ENCODE measurements around the gene RNF151. TPM values are rescaled to one million over a fixed set of nuclear protein-coding genes. Genes with fewer than 3 reads are reported as not detected.

Gene RNF151
- total and polyA plus RNA-seq, 10 of the 15 experiments (the other 5 are each of a cell fraction or from before 2014, with no cell fraction given): 0.17 to 0.56 TPM; not detected in 8

DNA sequence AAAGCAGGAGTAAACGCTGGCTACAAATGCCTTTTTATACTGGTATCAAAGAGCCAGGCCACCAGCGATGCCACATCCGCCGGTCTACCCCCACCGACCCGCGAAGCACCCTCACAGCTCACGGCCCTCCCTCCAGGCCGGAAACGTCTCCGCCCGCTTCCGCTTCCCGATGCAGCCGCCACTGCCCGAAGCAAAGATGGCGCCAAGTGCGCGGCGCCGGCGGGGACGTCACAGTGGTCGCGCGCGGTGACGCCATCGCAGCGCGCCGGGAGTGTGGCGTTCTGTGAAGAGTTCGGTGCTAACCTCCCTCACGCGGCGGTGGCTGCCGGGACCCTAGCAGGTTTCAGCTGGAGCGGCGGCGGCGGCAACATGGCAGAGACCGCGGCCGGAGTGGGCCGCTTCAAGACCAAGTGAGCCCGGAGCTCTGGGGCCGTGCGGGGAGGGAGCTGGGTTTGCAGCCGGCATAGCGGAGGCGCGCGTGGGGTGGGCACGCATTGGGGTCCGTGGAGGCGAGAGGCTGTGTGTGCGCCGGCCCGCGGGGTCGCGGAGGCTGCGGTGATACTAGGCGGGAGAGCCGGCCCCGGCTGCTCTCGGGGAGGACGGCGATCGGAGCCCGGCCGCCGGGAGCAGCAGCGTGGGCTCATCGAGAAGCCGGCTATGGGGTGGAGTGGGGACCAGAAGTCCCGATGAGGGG is 5.3 kb downstream of the RNF151 start, which contains the start of gene TBL3 (continued):
- TF ChIP-seq ZZZ3 (IDR thresholded peaks at IDR 0.05; ENCODE audit: control insufficient read depth, insufficient read length, low read depth) (no peak), EGR1 (IDR thresholded peaks at IDR 0.05; ENCODE audit: borderline replicate concordance in 1 of 2, low read depth in 2 of 2, low read length in 2 of 2) (peak; percentile 62 to 85), ATF2 (IDR thresholded peaks at IDR 0.05; ENCODE audit: low read length) (no peak), ZNF274 (IDR thresholded peaks at IDR 0.05; ENCODE audit: insufficient read depth, insufficient read length) (no peak), STAT1 (conservative IDR thresholded peaks at IDR 0.05) (peak; percentile 98), NFYB (IDR thresholded peaks at IDR 0.05; ENCODE audit: insufficient read depth, low read depth, low read length) (no peak), ZBTB33 (IDR thresholded peaks at IDR 0.05) (no peak), NR2C1 (IDR thresholded peaks at IDR 0.05) (peak; percentile 87), SREBF1 (IDR thresholded peaks at IDR 0.05; ENCODE audit: low read length) (peak; percentile 51; the same call in 1 of the 2 replicates), HDAC6 (IDR thresholded peaks at IDR 0.05; ENCODE audit: unreplicated experiment) (no peak), BRCA1 (IDR thresholded peaks at IDR 0.05; ENCODE audit: low read depth, low read length) (peak; percentile 41; the same call in 1 of the 2 replicates), POLR2AphosphoS2 (IDR thresholded peaks at IDR 0.05; ENCODE audit: low read depth, low read length) (peak; percentile 93; the same call in 1 of the 2 replicates), POLR2AphosphoS5 (IDR thresholded peaks at IDR 0.05; ENCODE audit: low read length) (peak; percentile 96)
- TF ChIP-seq, protein P1, sequence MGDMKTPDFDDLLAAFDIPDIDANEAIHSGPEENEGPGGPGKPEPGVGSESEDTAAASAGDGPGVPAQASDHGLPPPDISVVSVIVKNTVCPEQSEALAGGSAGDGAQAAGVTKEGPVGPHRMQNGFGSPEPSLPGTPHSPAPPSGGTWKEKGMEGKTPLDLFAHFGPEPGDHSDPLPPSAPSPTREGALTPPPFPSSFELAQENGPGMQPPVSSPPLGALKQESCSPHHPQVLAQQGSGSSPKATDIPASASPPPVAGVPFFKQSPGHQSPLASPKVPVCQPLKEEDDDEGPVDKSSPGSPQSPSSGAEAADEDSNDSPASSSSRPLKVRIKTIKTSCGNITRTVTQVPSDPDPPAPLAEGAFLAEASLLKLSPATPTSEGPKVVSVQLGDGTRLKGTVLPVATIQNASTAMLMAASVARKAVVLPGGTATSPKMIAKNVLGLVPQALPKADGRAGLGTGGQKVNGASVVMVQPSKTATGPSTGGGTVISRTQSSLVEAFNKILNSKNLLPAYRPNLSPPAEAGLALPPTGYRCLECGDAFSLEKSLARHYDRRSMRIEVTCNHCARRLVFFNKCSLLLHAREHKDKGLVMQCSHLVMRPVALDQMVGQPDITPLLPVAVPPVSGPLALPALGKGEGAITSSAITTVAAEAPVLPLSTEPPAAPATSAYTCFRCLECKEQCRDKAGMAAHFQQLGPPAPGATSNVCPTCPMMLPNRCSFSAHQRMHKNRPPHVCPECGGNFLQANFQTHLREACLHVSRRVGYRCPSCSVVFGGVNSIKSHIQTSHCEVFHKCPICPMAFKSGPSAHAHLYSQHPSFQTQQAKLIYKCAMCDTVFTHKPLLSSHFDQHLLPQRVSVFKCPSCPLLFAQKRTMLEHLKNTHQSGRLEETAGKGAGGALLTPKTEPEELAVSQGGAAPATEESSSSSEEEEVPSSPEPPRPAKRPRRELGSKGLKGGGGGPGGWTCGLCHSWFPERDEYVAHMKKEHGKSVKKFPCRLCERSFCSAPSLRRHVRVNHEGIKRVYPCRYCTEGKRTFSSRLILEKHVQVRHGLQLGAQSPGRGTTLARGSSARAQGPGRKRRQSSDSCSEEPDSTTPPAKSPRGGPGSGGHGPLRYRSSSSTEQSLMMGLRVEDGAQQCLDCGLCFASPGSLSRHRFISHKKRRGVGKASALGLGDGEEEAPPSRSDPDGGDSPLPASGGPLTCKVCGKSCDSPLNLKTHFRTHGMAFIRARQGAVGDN (IDR thresholded peaks at IDR 0.05): peak; percentile 60; the same call in 1 of the 2 replicates
- TF ChIP-seq, protein P2, sequence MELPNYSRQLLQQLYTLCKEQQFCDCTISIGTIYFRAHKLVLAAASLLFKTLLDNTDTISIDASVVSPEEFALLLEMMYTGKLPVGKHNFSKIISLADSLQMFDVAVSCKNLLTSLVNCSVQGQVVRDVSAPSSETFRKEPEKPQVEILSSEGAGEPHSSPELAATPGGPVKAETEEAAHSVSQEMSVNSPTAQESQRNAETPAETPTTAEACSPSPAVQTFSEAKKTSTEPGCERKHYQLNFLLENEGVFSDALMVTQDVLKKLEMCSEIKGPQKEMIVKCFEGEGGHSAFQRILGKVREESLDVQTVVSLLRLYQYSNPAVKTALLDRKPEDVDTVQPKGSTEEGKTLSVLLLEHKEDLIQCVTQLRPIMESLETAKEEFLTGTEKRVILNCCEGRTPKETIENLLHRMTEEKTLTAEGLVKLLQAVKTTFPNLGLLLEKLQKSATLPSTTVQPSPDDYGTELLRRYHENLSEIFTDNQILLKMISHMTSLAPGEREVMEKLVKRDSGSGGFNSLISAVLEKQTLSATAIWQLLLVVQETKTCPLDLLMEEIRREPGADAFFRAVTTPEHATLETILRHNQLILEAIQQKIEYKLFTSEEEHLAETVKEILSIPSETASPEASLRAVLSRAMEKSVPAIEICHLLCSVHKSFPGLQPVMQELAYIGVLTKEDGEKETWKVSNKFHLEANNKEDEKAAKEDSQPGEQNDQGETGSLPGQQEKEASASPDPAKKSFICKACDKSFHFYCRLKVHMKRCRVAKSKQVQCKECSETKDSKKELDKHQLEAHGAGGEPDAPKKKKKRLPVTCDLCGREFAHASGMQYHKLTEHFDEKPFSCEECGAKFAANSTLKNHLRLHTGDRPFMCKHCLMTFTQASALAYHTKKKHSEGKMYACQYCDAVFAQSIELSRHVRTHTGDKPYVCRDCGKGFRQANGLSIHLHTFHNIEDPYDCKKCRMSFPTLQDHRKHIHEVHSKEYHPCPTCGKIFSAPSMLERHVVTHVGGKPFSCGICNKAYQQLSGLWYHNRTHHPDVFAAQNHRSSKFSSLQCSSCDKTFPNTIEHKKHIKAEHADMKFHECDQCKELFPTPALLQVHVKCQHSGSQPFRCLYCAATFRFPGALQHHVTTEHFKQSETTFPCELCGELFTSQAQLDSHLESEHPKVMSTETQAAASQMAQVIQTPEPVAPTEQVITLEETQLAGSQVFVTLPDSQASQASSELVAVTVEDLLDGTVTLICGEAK (IDR thresholded peaks at IDR 0.05; ENCODE audit: borderline replicate concordance): peak; percentile 93

Data from GM12878 (cell line).